ENCODE measurements around the gene JAZF1. TPM values are rescaled to one million over a fixed set of nuclear protein-coding genes. Genes with fewer than 3 reads are reported as not detected.

JAZF1 gene
- total and polyA plus RNA-seq, 2 donors (not counting 1 experiment from before 2014, with no cell fraction given), result 14.0 to 38.6 TPM

- intact Hi-C loops (cut with micrococcal nuclease), result loop anchor here (10.0 kb wide), 1 partner anchor 169 kb away; no protein-coding TSS in a partner anchor
- DNase-seq (peak; percentile 57), ATAC-seq (ENCODE audit: low read depth) (no peak)
- no peak overlapping the region for H3K4me2 ChIP-seq (replicated peaks; ENCODE audit: low read depth, low read length, poor library complexity, severe bottlenecking)
- peaks cover 76% of the 10 kb centered on the region for H4K20me1 ChIP-seq (ENCODE audit: control insufficient read depth, insufficient read depth, low read length, poor library complexity, severe bottlenecking)
- H3K36me3 ChIP-seq (replicated peaks in 1 of 2; ENCODE audit: control extremely low read depth in 1 of 2, control insufficient read depth in 1 of 2, extremely low read depth in 1 of 2, insufficient read depth in 2 of 2, low read length in 1 of 2), result peaks cover 0 to 22% of the 10 kb centered on the region in 2 experiments
- 85% methylated on average over 4 of the region's 9 CpGs for WGBS (ENCODE audit: insufficient coverage)
- no peaks in the 10 kb centered on the region for H3K9me3 ChIP-seq (ENCODE audit: control extremely low read depth in 1 of 3, control insufficient read depth in 2 of 3, insufficient read depth in 1 of 3, low read length in 2 of 3)
- no peak overlapping the region for H2AFZ ChIP-seq (ENCODE audit: insufficient read depth, low read depth, low read length, poor library complexity, severe bottlenecking)
- H3K27ac Mint-ChIP-seq, result no peak overlapping the region
- peaks cover 56% of the 10 kb centered on the region for H3K4me1 Mint-ChIP-seq
- no peaks in the 10 kb centered on the region for H3K27me3 ChIP-seq (replicated peaks in 1 of 4; ENCODE audit: control extremely low read depth in 1 of 4, control insufficient read depth in 3 of 4, insufficient read depth in 4 of 4, low read length in 3 of 4)
- peaks cover 19 to 24% of the 10 kb centered on the region in 2 donors for H3K4me1 ChIP-seq (ENCODE audit: control insufficient read depth in 2 of 2, insufficient read depth in 2 of 2, low read length in 2 of 2)
- H3K79me2 ChIP-seq (ENCODE audit: control insufficient read depth, insufficient read depth, low read length), result peaks cover 90% of the 10 kb centered on the region
- POLR2A ChIA-PET, result no interaction called here
- H3K4me3 Mint-ChIP-seq, result no peak overlapping the region
- no peak overlapping the region for H3K27ac ChIP-seq (ENCODE audit: low read length in 2 of 2)
- no peak overlapping the region for H3K4me3 ChIP-seq (ENCODE audit: control extremely low read depth in 1 of 5, extremely low read depth in 1 of 5, insufficient read depth in 1 of 5, low read depth in 2 of 5, low read length in 4 of 5)
- H3K27me3 Mint-ChIP-seq, result no peaks in the 10 kb centered on the region
- CTCF ChIA-PET, result interaction anchor here (0.7 to 6.6 kb wide), 15 partner anchors 8 to 898 kb away, joined by 3 to 60 read pairs (median 3); no protein-coding TSS in a partner anchor
- H3K9ac ChIP-seq (ENCODE audit: low read length), result no peak overlapping the region
- no peak for TF ChIP-seq EZH2 (IDR thresholded peaks at IDR 0.05; ENCODE audit: borderline replicate concordance, insufficient read depth, low read depth, low read length, poor library complexity, severe bottlenecking)
- TF ChIP-seq CTCF (IDR thresholded peaks at IDR 0.05), result peak; percentile 59
- H3K9me3 Mint-ChIP-seq (ENCODE audit: insufficient read depth), result no peaks in the 10 kb centered on the region
Measured at GRCh38 chr7:28093623-28094232, 86.9 kb downstream of the JAZF1 start.

GRCh38 chr7:28091190-28091589 lies 89.4 kb downstream of the JAZF1 start:
- peaks cover 13 to 30% of the 10 kb centered on the region in 2 donors for H3K4me1 ChIP-seq (ENCODE audit: control insufficient read depth in 2 of 2, insufficient read depth in 2 of 2, low read length in 2 of 2)
- H3K4me3 ChIP-seq (ENCODE audit: control extremely low read depth in 1 of 5, extremely low read depth in 1 of 5, insufficient read depth in 1 of 5, low read depth in 2 of 5, low read length in 4 of 5), result no peak overlapping the region
- WGBS (ENCODE audit: insufficient coverage), result no CpG with 5 or more reads among the region's 1 CpG
- Mint-ChIP-seq H3K27ac (no peak overlapping the region), H3K4me1 (peaks cover 59% of the 10 kb centered on the region), H3K4me3 (no peak overlapping the region), H3K27me3 (no peaks in the 10 kb centered on the region), H3K9me3 (ENCODE audit: insufficient read depth) (no peaks in the 10 kb centered on the region)
- TF ChIP-seq EZH2 (IDR thresholded peaks at IDR 0.05; ENCODE audit: borderline replicate concordance, insufficient read depth, low read depth, low read length, poor library complexity, severe bottlenecking), result no peak
- no peak for TF ChIP-seq CTCF (IDR thresholded peaks at IDR 0.05)
- ChIA-PET CTCF (interaction anchor here (1.8 kb wide), 1 partner anchor 8 kb away, joined by 5 read pairs; no protein-coding TSS in a partner anchor), POLR2A (no interaction called here)
- no peaks in the 10 kb centered on the region for H3K27me3 ChIP-seq (replicated peaks in 1 of 4; ENCODE audit: control extremely low read depth in 1 of 4, control insufficient read depth in 3 of 4, insufficient read depth in 4 of 4, low read length in 3 of 4)
- no peak overlapping the region for H3K9ac ChIP-seq (ENCODE audit: low read length)
- ATAC-seq (ENCODE audit: low read depth) (no peak), DNase-seq (no peak)
- peaks cover 73% of the 10 kb centered on the region for H4K20me1 ChIP-seq (ENCODE audit: control insufficient read depth, insufficient read depth, low read length, poor library complexity, severe bottlenecking)
- peaks cover 0 to 22% of the 10 kb centered on the region in 2 experiments for H3K36me3 ChIP-seq (replicated peaks in 1 of 2; ENCODE audit: control extremely low read depth in 1 of 2, control insufficient read depth in 1 of 2, extremely low read depth in 1 of 2, insufficient read depth in 2 of 2, low read length in 1 of 2)
- no peaks in the 10 kb centered on the region for H3K9me3 ChIP-seq (ENCODE audit: control extremely low read depth in 1 of 3, control insufficient read depth in 2 of 3, insufficient read depth in 1 of 3, low read length in 2 of 3)
- H3K4me2 ChIP-seq (replicated peaks; ENCODE audit: low read depth, low read length, poor library complexity, severe bottlenecking), result no peak overlapping the region
- peaks cover 98% of the 10 kb centered on the region for H3K79me2 ChIP-seq (ENCODE audit: control insufficient read depth, insufficient read depth, low read length)
- no peak overlapping the region for H3K27ac ChIP-seq (ENCODE audit: low read length in 2 of 2)
- no peak overlapping the region for H2AFZ ChIP-seq (ENCODE audit: insufficient read depth, low read depth, low read length, poor library complexity, severe bottlenecking)
- intact Hi-C loops (cut with micrococcal nuclease), result loop anchor here (10.0 kb wide), 1 partner anchor 166 kb away; no protein-coding TSS in a partner anchor

Measured in B cell (primary cell).